ENCODE measurements around the gene ACOD1. TPM values are rescaled to one million over a fixed set of nuclear protein-coding genes. Genes with fewer than 3 reads are reported as not detected.

The ACOD1 gene
- total RNA-seq, 1 experiment from 2014 or later: not detected

DNA sequence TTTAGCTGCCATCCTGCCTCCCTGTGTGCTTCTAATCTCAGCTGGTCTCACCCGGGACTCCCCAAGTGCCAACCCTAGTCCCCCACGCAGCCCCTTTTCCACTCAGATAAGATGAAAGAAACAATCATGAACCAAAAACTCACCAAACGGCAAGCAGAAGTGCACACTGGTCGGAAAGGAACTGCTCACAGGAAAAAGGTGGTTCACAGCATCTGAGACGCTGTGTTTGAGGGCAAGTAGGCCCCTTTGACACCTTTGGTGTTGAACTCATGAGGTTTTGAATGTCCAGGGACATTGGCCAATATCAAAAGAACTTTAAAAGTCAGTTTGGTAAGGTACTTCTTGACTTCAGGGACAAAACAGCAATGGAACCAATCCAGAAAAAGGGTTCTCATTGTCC lies 20.4 kb upstream of the ACOD1 start:
- ChIA-PET POLR2A (ENCODE audit: unreplicated experiment) (no interaction called here), CTCF (no interaction called here)
- H2AFZ ChIP-seq (ENCODE audit: low read length): no peak overlapping the region
- TF ChIP-seq EZH2 (IDR thresholded peaks at IDR 0.05; ENCODE audit: low read length, unreplicated experiment): no peak
- no peak for TF ChIP-seq CTCF (conservative IDR thresholded peaks at IDR 0.05; ENCODE audit: low read depth, low read length)
- TF ChIP-seq EZH2phosphoT487 (IDR thresholded peaks at IDR 0.05; ENCODE audit: borderline replicate concordance, low read length): no peak
- ATAC-seq: no peak
- H4K20me1 ChIP-seq (ENCODE audit: low read length): no peaks in the 10 kb centered on the region
- H3K4me2 ChIP-seq (ENCODE audit: low read length): no peak overlapping the region
- no peak overlapping the region for H3K4me3 ChIP-seq (ENCODE audit: low read length)
- H3K9me3 ChIP-seq (ENCODE audit: low read length): no peaks in the 10 kb centered on the region
- no peak overlapping the region for H3K9ac ChIP-seq (ENCODE audit: low read length)
- intact Hi-C loops (cut with micrococcal nuclease): no loop called here
- no TSS peak for BruUV-seq (replicated peaks)
- no peaks in the 10 kb centered on the region for H3K79me2 ChIP-seq (ENCODE audit: low read length)
- H3K4me1 ChIP-seq (ENCODE audit: insufficient read depth, low read length): no peaks in the 10 kb centered on the region
- H3K36me3 ChIP-seq (ENCODE audit: low read depth, low read length): no peaks in the 10 kb centered on the region
- no peak for DNase-seq
- no peaks in the 10 kb centered on the region for H3K27me3 ChIP-seq (ENCODE audit: low read length)
- H3K9me2 ChIP-seq (replicated peaks; ENCODE audit: low read length): no peaks in the 10 kb centered on the region
- H3F3A ChIP-seq (ENCODE audit: low read length, unreplicated experiment): no peaks in the 10 kb centered on the region
- H3K27ac ChIP-seq (ENCODE audit: low read length): no peak overlapping the region

- Histone ChIP-seq H2AFZ (ENCODE audit: low read length) (no peak overlapping the region), H3K4me2 (ENCODE audit: low read length) (no peak overlapping the region), H3K4me1 (ENCODE audit: insufficient read depth, low read length) (no peaks in the 10 kb centered on the region), H3K9me2 (replicated peaks; ENCODE audit: low read length) (no peaks in the 10 kb centered on the region), H3K79me2 (ENCODE audit: low read length) (no peaks in the 10 kb centered on the region), H3F3A (ENCODE audit: low read length, unreplicated experiment) (no peaks in the 10 kb centered on the region), H3K9ac (ENCODE audit: low read length) (no peak overlapping the region), H3K4me3 (ENCODE audit: low read length) (no peak overlapping the region), H3K27ac (ENCODE audit: low read length) (no peak overlapping the region), H4K20me1 (ENCODE audit: low read length) (no peaks in the 10 kb centered on the region), H3K9me3 (ENCODE audit: low read length) (no peaks in the 10 kb centered on the region), H3K36me3 (ENCODE audit: low read depth, low read length) (no peaks in the 10 kb centered on the region), H3K27me3 (ENCODE audit: low read length) (no peaks in the 10 kb centered on the region)
- no peak for TF ChIP-seq EZH2 (IDR thresholded peaks at IDR 0.05; ENCODE audit: low read length, unreplicated experiment)
- TF ChIP-seq CTCF (conservative IDR thresholded peaks at IDR 0.05; ENCODE audit: low read depth, low read length): no peak
- TF ChIP-seq EZH2phosphoT487 (IDR thresholded peaks at IDR 0.05; ENCODE audit: borderline replicate concordance, low read length): no peak
- BruUV-seq (replicated peaks): no TSS peak
- ATAC-seq (no peak), DNase-seq (no peak)
- POLR2A ChIA-PET (ENCODE audit: unreplicated experiment): no interaction called here
- CTCF ChIA-PET: interaction anchor here (0.5 kb wide), 1 partner anchor 72 kb away, joined by 5 read pairs; no protein-coding TSS in a partner anchor
- intact Hi-C loops (cut with micrococcal nuclease): no loop called here
These were observed 19.9 kb upstream of the ACOD1 start for GRCh38 chr13:76928456-76928855.

DNA sequence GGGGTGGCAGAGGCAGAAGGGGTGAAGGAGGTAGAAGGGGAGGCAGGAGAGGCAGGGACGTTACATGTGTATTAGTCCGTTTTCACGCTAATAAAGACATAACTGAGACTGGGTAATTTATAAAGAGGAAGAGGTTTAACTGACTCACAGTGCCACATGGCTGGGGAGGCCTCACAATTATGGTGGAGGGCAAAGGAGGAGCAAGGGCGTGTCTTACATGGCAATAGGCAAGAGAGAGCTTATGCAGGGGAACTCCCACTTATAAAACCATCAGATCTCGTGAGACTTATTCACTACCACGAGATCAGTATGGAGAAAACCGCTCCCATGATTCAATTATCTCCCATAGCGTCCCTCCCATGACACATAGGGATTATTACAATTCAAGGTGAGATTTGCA lies 19.0 kb upstream of the ACOD1 start:
- Histone ChIP-seq H3F3A (ENCODE audit: low read length, unreplicated experiment) (no peaks in the 10 kb centered on the region), H3K9me3 (ENCODE audit: low read length) (no peaks in the 10 kb centered on the region), H3K36me3 (ENCODE audit: low read depth, low read length) (no peaks in the 10 kb centered on the region), H3K27ac (ENCODE audit: low read length) (no peak overlapping the region), H3K9me2 (replicated peaks; ENCODE audit: low read length) (no peaks in the 10 kb centered on the region), H3K4me2 (ENCODE audit: low read length) (no peak overlapping the region), H3K4me1 (ENCODE audit: insufficient read depth, low read length) (no peaks in the 10 kb centered on the region), H4K20me1 (ENCODE audit: low read length) (no peaks in the 10 kb centered on the region), H3K79me2 (ENCODE audit: low read length) (no peaks in the 10 kb centered on the region), H2AFZ (ENCODE audit: low read length) (no peak overlapping the region), H3K9ac (ENCODE audit: low read length) (no peak overlapping the region), H3K27me3 (ENCODE audit: low read length) (no peaks in the 10 kb centered on the region), H3K4me3 (ENCODE audit: low read length) (no peak overlapping the region)
- TF ChIP-seq CTCF (conservative IDR thresholded peaks at IDR 0.05; ENCODE audit: low read depth, low read length): no peak
- TF ChIP-seq EZH2 (IDR thresholded peaks at IDR 0.05; ENCODE audit: low read length, unreplicated experiment): no peak
- no peak for TF ChIP-seq EZH2phosphoT487 (IDR thresholded peaks at IDR 0.05; ENCODE audit: borderline replicate concordance, low read length)
- CTCF ChIA-PET: interaction anchor here (0.5 kb wide), 1 partner anchor 73 kb away, joined by 5 read pairs; no protein-coding TSS in a partner anchor
- DNase-seq (no peak), ATAC-seq (no peak)
- intact Hi-C loops (cut with micrococcal nuclease): no loop called here
- no TSS peak for BruUV-seq (replicated peaks)
- POLR2A ChIA-PET (ENCODE audit: unreplicated experiment): no interaction called here
